Regular cardiac myocyte (primary cell): ENCODE measurements around the gene FBP2. TPM values are rescaled to one million over a fixed set of nuclear protein-coding genes. Genes with fewer than 3 reads are reported as not detected.

Experiments
- total RNA-seq: library from RNA; depleted of rRNA; stranded (reverse); fragments of >200 nt; gene quantifications from 2 replicates; pipeline ENCODE4 v1.2.3, GENCODE V29; 2014

Gene FBP2
- not detected in 2 replicates for total RNA-seq

DNA sequence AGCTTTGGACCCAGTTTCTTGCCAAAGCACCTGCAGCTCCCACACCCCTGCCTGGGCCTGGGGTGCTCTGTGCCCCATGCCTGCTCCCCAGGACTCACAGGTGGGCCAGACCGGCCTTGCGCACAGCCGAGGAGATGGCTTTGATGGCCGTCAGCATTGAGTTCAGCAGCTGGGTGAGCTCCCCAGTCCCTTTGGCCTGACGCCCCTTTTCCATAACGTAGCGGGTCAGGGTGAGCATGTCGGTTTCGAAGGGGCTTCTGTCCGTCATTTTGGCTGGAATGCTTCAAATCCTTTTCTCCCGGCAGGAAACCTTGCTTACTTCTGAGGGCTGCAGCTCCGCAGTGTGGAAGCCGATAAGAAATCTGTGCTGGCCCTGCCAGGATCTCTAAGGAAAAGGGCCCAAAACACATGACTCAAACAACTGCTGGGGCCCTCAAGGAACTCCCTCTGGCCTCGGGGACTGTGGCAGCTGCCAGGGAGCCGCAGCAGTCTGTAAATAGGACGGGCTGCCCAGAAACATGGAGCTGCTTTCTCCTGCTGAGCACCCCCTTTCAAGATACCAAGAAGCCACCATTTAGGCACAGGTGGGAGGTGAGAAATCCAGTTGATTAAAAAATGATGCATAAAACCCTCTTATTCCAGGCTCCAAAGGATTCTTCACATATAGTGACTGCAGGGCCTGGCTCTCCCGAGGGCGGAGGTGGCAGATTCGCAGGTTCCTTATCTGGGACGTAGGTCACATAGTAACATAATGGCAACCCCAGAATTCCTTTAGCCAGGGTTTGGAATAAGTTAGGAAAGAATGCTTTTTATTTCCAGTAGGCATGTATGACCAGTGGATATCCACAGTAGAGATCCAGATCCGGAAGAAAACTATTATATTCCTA is at the start of gene FBP2:
Gene FBP2 (minus strand): TSS at position 366 of the 887 bp plus-strand sequence. CDS start 98 bp downstream, at position 268.

DNA sequence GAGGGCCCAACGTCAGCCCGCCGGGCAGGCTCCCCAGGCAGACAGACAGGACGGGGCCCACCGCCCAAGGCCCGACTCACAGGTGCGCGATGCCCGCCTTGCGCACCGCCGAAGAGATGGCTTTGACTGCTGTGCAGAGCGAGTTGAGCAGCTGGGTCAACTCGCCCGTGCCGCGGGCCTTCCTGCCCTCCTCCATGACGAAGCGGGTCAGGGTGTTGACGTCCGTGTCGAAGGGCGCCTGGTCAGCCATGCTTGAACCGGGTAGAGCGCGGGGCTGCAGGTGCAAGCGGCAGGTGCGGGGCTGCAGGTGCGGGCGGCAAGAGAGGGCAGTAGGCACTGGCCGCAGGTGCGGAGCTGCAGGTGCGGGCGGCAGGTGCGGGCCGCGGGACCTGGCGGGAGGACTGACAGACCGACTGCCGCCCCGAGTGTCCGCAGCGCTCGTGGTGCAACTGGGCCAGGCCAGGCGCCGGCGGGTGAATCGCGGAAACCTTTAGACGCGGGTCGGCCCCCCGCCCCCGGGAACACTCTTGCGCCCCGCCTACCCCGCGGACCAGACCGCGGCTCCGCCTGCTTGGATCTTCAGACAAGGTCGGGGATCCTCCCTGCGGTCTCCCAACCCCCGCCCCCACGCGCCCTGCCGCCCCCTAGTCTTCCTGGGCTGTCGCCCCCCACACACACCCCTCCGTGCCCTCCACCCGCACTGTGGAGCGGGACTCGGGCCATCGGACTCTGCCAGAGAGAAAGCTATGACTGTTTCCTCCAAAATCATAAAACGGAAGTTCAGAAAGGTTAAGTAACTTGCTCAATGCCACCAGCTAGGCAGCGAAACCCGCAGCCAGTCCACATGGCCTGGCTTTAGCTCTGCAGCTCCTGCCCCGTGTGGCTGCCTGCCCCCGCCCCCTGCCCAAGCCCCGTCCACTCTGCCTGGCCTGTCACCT is 45.7 kb upstream of the FBP2 start, which contains the start of gene FBP1:
Gene FBP1 (minus strand): TSS at position 458 of the 938 bp plus-strand sequence. CDS start 208 bp downstream, at position 250.

DNA sequence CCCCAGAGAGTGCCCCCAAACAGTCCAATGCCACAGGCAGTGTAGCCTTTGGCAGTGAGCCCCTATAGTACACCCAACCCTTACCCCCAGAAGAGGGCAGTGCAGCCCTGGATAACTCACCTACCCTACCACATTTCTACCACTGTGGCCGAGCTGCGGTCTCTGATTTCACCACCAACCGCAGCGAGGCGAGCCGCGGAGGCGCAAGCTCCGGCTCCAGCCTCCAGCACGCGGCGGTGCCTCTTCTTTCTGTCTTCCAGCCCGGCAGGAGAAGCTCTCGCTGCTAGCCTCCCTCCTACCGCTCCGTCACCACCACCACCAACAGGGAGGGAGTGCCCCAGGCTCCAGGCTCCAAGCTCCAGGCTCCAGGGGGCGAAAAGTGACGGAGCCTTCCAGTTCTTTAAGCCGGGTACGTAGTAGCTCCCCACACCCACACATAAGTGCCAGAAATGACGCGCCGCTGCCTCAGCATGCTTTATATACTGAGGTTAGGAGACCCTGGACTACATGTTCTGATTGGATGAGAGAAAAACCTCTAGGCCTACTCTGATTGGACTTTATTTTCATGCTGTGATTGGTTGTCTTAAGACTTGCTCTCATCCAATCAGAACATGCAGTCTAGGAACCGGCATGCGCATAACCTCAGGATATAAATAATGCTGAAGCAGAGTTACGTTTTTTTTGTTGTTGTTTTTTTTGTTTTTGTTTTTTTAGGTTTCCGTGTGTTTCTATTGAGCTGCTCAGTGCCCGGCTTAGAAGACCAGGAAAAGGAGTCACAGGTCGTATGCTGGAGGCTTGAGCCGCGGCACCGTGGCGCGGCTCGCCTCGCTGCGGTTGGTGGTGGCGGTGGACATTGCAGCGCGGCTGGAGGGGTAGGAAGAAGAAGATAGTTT is 38.9 kb downstream of the FBP2 start, which contains the start of gene PCAT7:
Gene PCAT7 (plus strand): TSS at position 645 of the 893 bp plus-strand sequence.

Other genes starting within 250 kb of the FBP2 start
- gene PCAT7, start 38.7 kb downstream of the FBP2 start, total RNA-seq, result not detected in 2 replicates
- not detected in 2 replicates for gene FBP1, start 45.7 kb upstream of the FBP2 start, total RNA-seq
- gene AOPEP, start 132.9 kb upstream of the FBP2 start, total RNA-seq, result 84.9 and 182 TPM in 2 replicates